Measurements from ENCODE around the gene COL7A1.

DNA sequence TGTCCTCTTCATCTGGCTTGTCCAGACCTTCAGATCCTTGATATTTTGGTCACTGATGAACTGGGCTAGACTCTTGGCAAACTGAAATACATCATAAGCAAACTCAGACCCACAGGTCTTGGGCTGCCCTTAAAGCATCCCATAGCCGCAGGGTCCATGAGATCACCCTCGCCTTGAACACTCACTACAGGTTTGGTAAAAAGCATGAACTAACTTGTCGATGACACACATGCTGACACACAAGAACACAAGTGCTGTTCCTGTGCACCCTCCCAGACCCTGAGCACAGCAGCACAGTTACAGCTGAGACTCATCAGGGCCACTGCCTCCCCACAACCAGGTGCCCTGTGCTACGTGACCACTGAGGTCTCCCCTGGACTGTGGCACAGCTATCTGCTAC, 59.6 kb downstream of the COL7A1 start:
- TF ChIP-seq, protein P1, sequence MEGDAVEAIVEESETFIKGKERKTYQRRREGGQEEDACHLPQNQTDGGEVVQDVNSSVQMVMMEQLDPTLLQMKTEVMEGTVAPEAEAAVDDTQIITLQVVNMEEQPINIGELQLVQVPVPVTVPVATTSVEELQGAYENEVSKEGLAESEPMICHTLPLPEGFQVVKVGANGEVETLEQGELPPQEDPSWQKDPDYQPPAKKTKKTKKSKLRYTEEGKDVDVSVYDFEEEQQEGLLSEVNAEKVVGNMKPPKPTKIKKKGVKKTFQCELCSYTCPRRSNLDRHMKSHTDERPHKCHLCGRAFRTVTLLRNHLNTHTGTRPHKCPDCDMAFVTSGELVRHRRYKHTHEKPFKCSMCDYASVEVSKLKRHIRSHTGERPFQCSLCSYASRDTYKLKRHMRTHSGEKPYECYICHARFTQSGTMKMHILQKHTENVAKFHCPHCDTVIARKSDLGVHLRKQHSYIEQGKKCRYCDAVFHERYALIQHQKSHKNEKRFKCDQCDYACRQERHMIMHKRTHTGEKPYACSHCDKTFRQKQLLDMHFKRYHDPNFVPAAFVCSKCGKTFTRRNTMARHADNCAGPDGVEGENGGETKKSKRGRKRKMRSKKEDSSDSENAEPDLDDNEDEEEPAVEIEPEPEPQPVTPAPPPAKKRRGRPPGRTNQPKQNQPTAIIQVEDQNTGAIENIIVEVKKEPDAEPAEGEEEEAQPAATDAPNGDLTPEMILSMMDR (conservative IDR thresholded peaks at IDR 0.05; ENCODE audit: low read depth, low read length) = no peak
- TF ChIP-seq EZH2 (IDR thresholded peaks at IDR 0.05; ENCODE audit: borderline replicate concordance, low read depth, low read length, poor library complexity, severe bottlenecking) = no peak

All from A673 (cell line).